Glutamatergic neuron (in vitro differentiated cells): ENCODE measurements around the gene CERCAM. TPM values are rescaled to one million over a fixed set of nuclear protein-coding genes. Genes with fewer than 3 reads are reported as not detected.

Experiments
- DNase-seq: peaks from one replicate; pipeline ENCODE4 v3.0.0; 2022
- H3K27ac Mint-ChIP-seq: one replicate; pipeline ENCODE4 v1.8.0; 2020; ENCODE audit warnings: mild to moderate bottlenecking, mixed read lengths, inconsistent platforms; ENCODE audit not compliant: unreplicated experiment
- H3K27me3 Mint-ChIP-seq: one replicate; pipeline ENCODE4 v1.8.0; 2020; ENCODE audit warnings: mild to moderate bottlenecking, moderate library complexity, mixed read lengths, inconsistent platforms; ENCODE audit not compliant: unreplicated experiment
- H3K36me3 Mint-ChIP-seq: one replicate; pipeline ENCODE4 v1.8.0; 2020; ENCODE audit warnings: mild to moderate bottlenecking, mixed read lengths, inconsistent platforms; ENCODE audit not compliant: unreplicated experiment
- H3K4me1 Mint-ChIP-seq: one replicate; pipeline ENCODE4 v1.8.0; 2020; ENCODE audit warnings: mild to moderate bottlenecking, low read depth, mixed read lengths, inconsistent platforms; ENCODE audit not compliant: unreplicated experiment
- H3K4me3 Mint-ChIP-seq: one replicate; pipeline ENCODE4 v1.8.0; 2020; ENCODE audit warnings: mild to moderate bottlenecking, mixed read lengths, inconsistent platforms; ENCODE audit not compliant: unreplicated experiment
- H3K9me3 Mint-ChIP-seq: one replicate; pipeline ENCODE4 v1.8.0; 2020; ENCODE audit warnings: mild to moderate bottlenecking, moderate library complexity, mixed read lengths, inconsistent platforms; ENCODE audit not compliant: unreplicated experiment
- CTCF ChIP-seq: fragments of 200-600 bp; sonication (generic); IDR thresholded peaks from one replicate; pipeline ENCODE4 v1.5.0; 2021; ENCODE audit not compliant: partially characterized antibody, unreplicated experiment
- total RNA-seq: library from RNA; stranded (reverse); fragmentation: NEBNext Ultra II Directional; extraction: Animal tissue kit (Norgen Biotek cat#: 25700); gene quantifications from one replicate; pipeline ENCODE4 v1.2.1, GENCODE V29; 2021; ENCODE audit not compliant: unreplicated experiment

Gene CERCAM
- total RNA-seq, 1 donor from 2014 or later = 56.1 TPM

GRCh38 chr9:128479262-128479661 lies 58.6 kb downstream of the CERCAM start:
- Mint-ChIP-seq H3K4me1 (no peaks in the 10 kb centered on the region), H3K36me3 (peaks cover 9% of the 10 kb centered on the region), H3K27ac (no peak overlapping the region), H3K27me3 (peaks cover 2% of the 10 kb centered on the region), H3K9me3 (no peaks in the 10 kb centered on the region), H3K4me3 (no peak overlapping the region)
- DNase-seq = no peak
- TF ChIP-seq CTCF = no peak

- Mint-ChIP-seq H3K4me1 (no peaks in the 10 kb centered on the region), H3K4me3 (no peak overlapping the region), H3K36me3 (peaks cover 4% of the 10 kb centered on the region), H3K9me3 (no peaks in the 10 kb centered on the region), H3K27me3 (peaks cover 2% of the 10 kb centered on the region), H3K27ac (no peak overlapping the region)
- no peak for TF ChIP-seq CTCF
- no peak for DNase-seq
Measured at GRCh38 chr9:128481561-128481960, 60.9 kb downstream of the CERCAM start.

- DNase-seq = no peak
- Mint-ChIP-seq H3K27ac (no peak overlapping the region), H3K4me1 (no peaks in the 10 kb centered on the region), H3K27me3 (peaks cover 2% of the 10 kb centered on the region), H3K9me3 (no peaks in the 10 kb centered on the region), H3K36me3 (peaks cover 7% of the 10 kb centered on the region), H3K4me3 (no peak overlapping the region)
- no peak for TF ChIP-seq CTCF
Measured at GRCh38 chr9:128482186-128482585, 61.5 kb downstream of the CERCAM start.

- Mint-ChIP-seq H3K4me1 (no peaks in the 10 kb centered on the region), H3K4me3 (no peak overlapping the region), H3K9me3 (peaks cover 4% of the 10 kb centered on the region), H3K36me3 (peaks cover 9% of the 10 kb centered on the region), H3K27ac (no peak overlapping the region), H3K27me3 (peaks cover 2% of the 10 kb centered on the region)
- no peak for DNase-seq
- no peak for TF ChIP-seq CTCF
Measured at GRCh38 chr9:128484686-128485413, 64.2 kb downstream of the CERCAM start.

- no peak for TF ChIP-seq CTCF
- Mint-ChIP-seq H3K27ac (no peak overlapping the region), H3K36me3 (peaks cover 9% of the 10 kb centered on the region), H3K4me3 (no peak overlapping the region), H3K9me3 (peaks cover 4% of the 10 kb centered on the region), H3K4me1 (no peaks in the 10 kb centered on the region), H3K27me3 (peaks cover 2% of the 10 kb centered on the region)
- DNase-seq = no peak
Measured at GRCh38 chr9:128485414-128485855, 64.8 kb downstream of the CERCAM start.
